C4-2B (cell line): ENCODE data around the gene WBP1L.
"Not testable (repeated sequence)": the region's sequence is repeated elsewhere in the genome, so short reads cannot be mapped to it uniquely, and the experiment has no call there.

ENCODE experiments used
- H3K27ac ChIP-seq: fragments of 450-650 bp; 2 replicates; pipeline ENCODE4 v1.5.1; 2017
- ZFX ChIP-seq: fragments of 450-650 bp; IDR thresholded peaks from 2 replicates; pipeline ENCODE4 v1.6.1; 2017
- TF ChIP-seq, protein P1 (sequence below): fragments of 450-650 bp; conservative IDR thresholded peaks from 2 replicates; pipeline ENCODE4 v1.5.1; 2017; ENCODE audit warnings: mild to moderate bottlenecking

Gene WBP1L

DNA sequence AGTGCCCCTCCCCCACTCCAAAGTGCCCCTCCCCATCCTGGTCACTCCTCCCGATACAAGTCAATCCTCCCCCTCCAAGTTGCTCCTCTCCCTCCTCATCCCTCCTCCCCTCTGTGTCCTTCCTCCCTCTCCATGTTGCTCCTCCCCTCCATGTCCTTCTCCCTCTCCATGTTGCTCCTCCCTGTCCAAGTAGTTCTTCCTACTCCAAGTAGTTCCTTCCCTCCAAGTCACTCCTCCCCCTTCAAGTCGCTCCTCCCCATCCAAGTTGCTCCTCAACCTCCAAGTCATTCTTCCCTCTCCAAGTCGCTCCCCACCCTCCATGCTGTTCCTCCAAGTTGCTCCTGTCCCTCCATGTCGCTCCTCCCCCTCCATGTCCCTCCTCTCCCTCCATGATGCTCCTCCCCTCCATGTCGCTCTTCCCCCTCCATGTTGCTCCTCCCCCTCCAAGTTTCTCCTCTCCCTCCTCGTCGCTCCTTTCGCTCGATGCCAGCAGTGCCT is 8.6 kb upstream of the WBP1L start:
- no peak for TF ChIP-seq ZFX
- TF ChIP-seq, protein P1, sequence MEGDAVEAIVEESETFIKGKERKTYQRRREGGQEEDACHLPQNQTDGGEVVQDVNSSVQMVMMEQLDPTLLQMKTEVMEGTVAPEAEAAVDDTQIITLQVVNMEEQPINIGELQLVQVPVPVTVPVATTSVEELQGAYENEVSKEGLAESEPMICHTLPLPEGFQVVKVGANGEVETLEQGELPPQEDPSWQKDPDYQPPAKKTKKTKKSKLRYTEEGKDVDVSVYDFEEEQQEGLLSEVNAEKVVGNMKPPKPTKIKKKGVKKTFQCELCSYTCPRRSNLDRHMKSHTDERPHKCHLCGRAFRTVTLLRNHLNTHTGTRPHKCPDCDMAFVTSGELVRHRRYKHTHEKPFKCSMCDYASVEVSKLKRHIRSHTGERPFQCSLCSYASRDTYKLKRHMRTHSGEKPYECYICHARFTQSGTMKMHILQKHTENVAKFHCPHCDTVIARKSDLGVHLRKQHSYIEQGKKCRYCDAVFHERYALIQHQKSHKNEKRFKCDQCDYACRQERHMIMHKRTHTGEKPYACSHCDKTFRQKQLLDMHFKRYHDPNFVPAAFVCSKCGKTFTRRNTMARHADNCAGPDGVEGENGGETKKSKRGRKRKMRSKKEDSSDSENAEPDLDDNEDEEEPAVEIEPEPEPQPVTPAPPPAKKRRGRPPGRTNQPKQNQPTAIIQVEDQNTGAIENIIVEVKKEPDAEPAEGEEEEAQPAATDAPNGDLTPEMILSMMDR, result no peak
- H3K27ac ChIP-seq, result no peak overlapping the region

- no peak for TF ChIP-seq ZFX
- TF ChIP-seq, protein P1, result no peak
- H3K27ac ChIP-seq, result no peak overlapping the region
Measured at GRCh38 chr10:102738692-102739121, 5.0 kb upstream of the WBP1L start.

- no peak for TF ChIP-seq ZFX
- TF ChIP-seq, protein P1, result no peak
- H3K27ac ChIP-seq, result no peak overlapping the region
Measured at GRCh38 chr10:102740229-102740628, 3.5 kb upstream of the WBP1L start.

GRCh38 chr10:102741726-102742237 is 2.0 kb upstream of the WBP1L start:
- TF ChIP-seq, protein P1, result no peak
- no peak for TF ChIP-seq ZFX
- no peak overlapping the region for H3K27ac ChIP-seq

DNA sequence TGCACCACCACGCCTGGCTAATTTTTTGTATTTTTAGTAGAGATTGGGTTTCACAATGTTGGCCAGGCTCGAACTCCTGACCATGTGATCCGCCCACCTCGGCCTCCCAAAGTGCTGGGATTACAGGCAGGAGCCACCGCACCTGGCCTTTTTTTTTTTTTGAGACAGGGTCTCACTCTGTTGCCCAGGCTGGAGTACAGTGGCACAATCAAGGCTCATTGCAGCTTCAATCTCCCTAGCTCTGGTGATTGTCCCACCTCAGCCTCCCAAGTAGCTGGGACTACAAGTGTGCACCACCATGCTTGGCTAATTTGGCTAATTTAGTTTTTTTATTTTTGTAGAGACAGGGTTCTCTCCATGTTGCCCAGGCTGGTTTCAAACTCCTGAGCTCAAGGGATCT is 1.4 kb upstream of the WBP1L start:
- not testable (repeated sequence) for H3K27ac ChIP-seq

GRCh38 chr10:102743078-102743587 is 615 bp upstream of the WBP1L start:
- no peak overlapping the region for H3K27ac ChIP-seq
- TF ChIP-seq, protein P1, result no peak
- no peak for TF ChIP-seq ZFX

- TF ChIP-seq, protein P1, result no peak
- no peak for TF ChIP-seq ZFX
- peak overlapping the region; percentile 77 for H3K27ac ChIP-seq
Measured at GRCh38 chr10:102744374-102745051, 765 bp downstream of the WBP1L start.

DNA sequence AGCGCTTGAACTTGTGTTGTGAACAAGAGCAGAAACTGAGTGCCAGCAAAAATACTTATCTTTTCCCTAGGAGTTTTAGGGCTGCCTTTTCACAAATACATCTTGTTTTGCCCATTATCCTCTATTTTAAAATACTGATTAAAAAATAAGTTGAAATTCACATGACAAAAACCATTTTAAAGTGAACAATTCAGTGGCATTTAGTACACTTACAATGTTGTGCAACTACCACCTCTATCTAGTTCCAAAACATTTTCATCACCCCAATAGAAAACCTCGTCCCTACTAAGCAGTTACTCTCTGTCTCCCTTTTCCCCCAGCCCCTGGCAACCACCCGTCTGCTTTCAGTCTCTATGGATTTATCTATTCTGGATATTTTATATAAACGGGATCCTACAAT is 1.4 kb downstream of the WBP1L start:
- no peak overlapping the region for H3K27ac ChIP-seq
- TF ChIP-seq, protein P1, result no peak
- TF ChIP-seq ZFX, result no peak
